ENCODE data around the gene GLT8D2. TPM values are rescaled to one million over a fixed set of nuclear protein-coding genes. Genes with fewer than 3 reads are reported as not detected.

GLT8D2 gene
- total and polyA plus RNA-seq, 2 donors from 2014 or later: 7.0 to 7.7 TPM

DNA sequence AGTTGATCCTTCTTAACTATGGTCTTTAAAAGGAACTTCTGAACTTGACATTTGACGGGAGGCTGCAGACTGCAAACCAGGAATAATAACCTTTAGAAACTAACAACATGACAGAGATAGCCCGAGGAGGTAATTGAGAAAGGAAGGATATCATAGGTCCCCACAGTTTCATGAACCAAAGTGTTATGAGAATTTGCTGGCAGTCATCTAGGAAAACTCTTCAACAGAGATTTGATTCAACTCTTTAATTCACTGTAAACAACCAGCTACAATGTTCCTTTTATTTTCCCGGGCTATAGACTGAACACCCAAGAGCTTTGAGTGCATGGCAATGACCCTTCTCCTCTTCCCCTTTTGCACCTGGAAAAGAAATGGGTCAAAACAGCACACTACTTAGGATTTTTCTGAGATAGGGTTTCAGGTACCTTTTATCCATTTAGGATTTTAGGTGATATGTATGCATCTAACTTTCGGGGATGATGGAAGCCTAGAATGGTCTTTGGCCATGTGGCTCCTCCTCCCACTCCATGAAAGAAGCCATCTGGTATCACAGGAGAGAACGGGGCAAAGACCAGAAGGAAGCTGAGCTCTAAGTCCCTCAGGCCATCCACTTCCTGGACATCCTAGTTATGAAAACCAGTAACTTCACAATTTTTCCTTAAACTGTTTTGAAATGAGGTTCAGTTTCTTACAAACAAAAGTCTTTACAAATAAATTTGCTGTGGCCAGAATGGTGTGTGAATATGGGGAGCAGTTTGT, 23.0 kb downstream of the GLT8D2 start:
- no peaks in the 10 kb centered on the region for H3K9me3 ChIP-seq (ENCODE audit: control insufficient read depth in 2 of 3, insufficient read depth in 1 of 3, low read length in 3 of 3)
- H3K4me3 ChIP-seq (ENCODE audit: low read length in 3 of 3): no peak overlapping the region
- H3K4me1 ChIP-seq (ENCODE audit: control insufficient read depth in 2 of 3, insufficient read depth in 2 of 3, low read depth in 1 of 3, low read length in 3 of 3): no peaks in the 10 kb centered on the region
- H3K36me3 ChIP-seq (ENCODE audit: control insufficient read depth in 2 of 3, insufficient read depth in 3 of 3, low read length in 3 of 3): no peaks in the 10 kb centered on the region
- no peak overlapping the region for H3K27ac ChIP-seq (ENCODE audit: low read depth in 2 of 2, low read length in 2 of 2)
- TF ChIP-seq, protein P1, sequence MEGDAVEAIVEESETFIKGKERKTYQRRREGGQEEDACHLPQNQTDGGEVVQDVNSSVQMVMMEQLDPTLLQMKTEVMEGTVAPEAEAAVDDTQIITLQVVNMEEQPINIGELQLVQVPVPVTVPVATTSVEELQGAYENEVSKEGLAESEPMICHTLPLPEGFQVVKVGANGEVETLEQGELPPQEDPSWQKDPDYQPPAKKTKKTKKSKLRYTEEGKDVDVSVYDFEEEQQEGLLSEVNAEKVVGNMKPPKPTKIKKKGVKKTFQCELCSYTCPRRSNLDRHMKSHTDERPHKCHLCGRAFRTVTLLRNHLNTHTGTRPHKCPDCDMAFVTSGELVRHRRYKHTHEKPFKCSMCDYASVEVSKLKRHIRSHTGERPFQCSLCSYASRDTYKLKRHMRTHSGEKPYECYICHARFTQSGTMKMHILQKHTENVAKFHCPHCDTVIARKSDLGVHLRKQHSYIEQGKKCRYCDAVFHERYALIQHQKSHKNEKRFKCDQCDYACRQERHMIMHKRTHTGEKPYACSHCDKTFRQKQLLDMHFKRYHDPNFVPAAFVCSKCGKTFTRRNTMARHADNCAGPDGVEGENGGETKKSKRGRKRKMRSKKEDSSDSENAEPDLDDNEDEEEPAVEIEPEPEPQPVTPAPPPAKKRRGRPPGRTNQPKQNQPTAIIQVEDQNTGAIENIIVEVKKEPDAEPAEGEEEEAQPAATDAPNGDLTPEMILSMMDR (IDR thresholded peaks at IDR 0.05; ENCODE audit: borderline replicate concordance, extremely low read depth, insufficient read depth): no peak
- DNase-seq: no peak
- H3K27me3 ChIP-seq (ENCODE audit: control insufficient read depth, insufficient read depth, low read length): no peaks in the 10 kb centered on the region
- no peak overlapping the region for H3K9ac ChIP-seq (ENCODE audit: low read length in 3 of 3)
- intact Hi-C loops (cut with DNase I): no loop called here
- no peak for FAIRE-seq

- Histone ChIP-seq H3K4me3 (ENCODE audit: low read length in 3 of 3) (no peak overlapping the region), H3K9me3 (ENCODE audit: control insufficient read depth in 2 of 3, insufficient read depth in 1 of 3, low read length in 3 of 3) (no peaks in the 10 kb centered on the region), H3K27me3 (ENCODE audit: control insufficient read depth, insufficient read depth, low read length) (no peaks in the 10 kb centered on the region), H3K36me3 (ENCODE audit: control insufficient read depth in 2 of 3, insufficient read depth in 3 of 3, low read length in 3 of 3) (no peaks in the 10 kb centered on the region), H3K4me1 (ENCODE audit: control insufficient read depth in 2 of 3, insufficient read depth in 2 of 3, low read depth in 1 of 3, low read length in 3 of 3) (no peaks in the 10 kb centered on the region), H3K27ac (ENCODE audit: low read depth in 2 of 2, low read length in 2 of 2) (no peak overlapping the region), H3K9ac (ENCODE audit: low read length in 3 of 3) (no peak overlapping the region)
- no peak for DNase-seq
- TF ChIP-seq, protein P1 (IDR thresholded peaks at IDR 0.05; ENCODE audit: borderline replicate concordance, extremely low read depth, insufficient read depth): no peak
- FAIRE-seq: no peak
- intact Hi-C loops (cut with DNase I): no loop called here
These were observed 24.2 kb downstream of the GLT8D2 start for GRCh38 chr12:104025771-104026170.

DNA sequence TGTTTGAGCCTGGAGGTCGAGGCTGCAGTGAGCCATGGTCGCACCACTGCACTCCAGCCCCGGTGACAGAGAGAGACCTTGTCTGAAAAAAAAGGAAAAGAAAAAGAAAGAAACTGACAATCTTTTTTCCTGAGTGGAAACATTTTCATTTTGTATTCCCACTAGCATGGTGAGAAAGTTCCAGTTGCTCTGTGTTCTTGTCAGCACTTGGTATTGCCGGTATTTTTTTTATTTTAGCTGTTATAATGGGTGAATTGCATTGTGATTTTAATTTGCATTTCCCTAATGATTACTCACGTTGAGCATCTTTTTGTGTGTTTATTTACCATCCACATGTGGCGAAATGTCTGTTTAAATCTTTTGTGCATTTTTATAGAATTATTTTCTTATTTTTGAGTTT, 25.6 kb downstream of the GLT8D2 start:
- no peak for FAIRE-seq
- no peak overlapping the region for H3K27ac ChIP-seq (ENCODE audit: low read depth in 2 of 2, low read length in 2 of 2)
- H3K9me3 ChIP-seq (ENCODE audit: control insufficient read depth in 2 of 3, insufficient read depth in 1 of 3, low read length in 3 of 3): no peaks in the 10 kb centered on the region
- H3K36me3 ChIP-seq (ENCODE audit: control insufficient read depth in 2 of 3, insufficient read depth in 3 of 3, low read length in 3 of 3): no peaks in the 10 kb centered on the region
- H3K9ac ChIP-seq (ENCODE audit: low read length in 3 of 3): no peak overlapping the region
- H3K4me3 ChIP-seq (ENCODE audit: low read length in 3 of 3): no peak overlapping the region
- no peaks in the 10 kb centered on the region for H3K4me1 ChIP-seq (ENCODE audit: control insufficient read depth in 2 of 3, insufficient read depth in 2 of 3, low read depth in 1 of 3, low read length in 3 of 3)
- intact Hi-C loops (cut with DNase I): no loop called here
- H3K27me3 ChIP-seq (ENCODE audit: control insufficient read depth, insufficient read depth, low read length): no peaks in the 10 kb centered on the region
- DNase-seq: no peak
- TF ChIP-seq, protein P1 (IDR thresholded peaks at IDR 0.05; ENCODE audit: borderline replicate concordance, extremely low read depth, insufficient read depth): no peak

Measured in kidney (tissue), 14 donors.